G401.6 (cell line): Measurements from ENCODE around the gene DHX38.

ENCODE experiments used
- FAIRE-seq: peaks from 2 replicates; lab custom pipeline; 2012; peaks lifted over from hg19 to GRCh38; lab: Jason Lieb, UNC

DHX38 gene

GRCh38 chr16:72122916-72123315 is 29.3 kb downstream of the DHX38 start:
- no peak for FAIRE-seq

GRCh38 chr16:72123426-72123825 is 29.8 kb downstream of the DHX38 start:
- no peak for FAIRE-seq

GRCh38 chr16:72124148-72124547 is 30.5 kb downstream of the DHX38 start:
- FAIRE-seq, result no peak

- FAIRE-seq, result no peak
Measured at GRCh38 chr16:72124761-72125634, 31.4 kb downstream of the DHX38 start.

- no peak for FAIRE-seq
Measured at GRCh38 chr16:72125635-72126428, 32.2 kb downstream of the DHX38 start.

GRCh38 chr16:72126429-72126765 is 32.8 kb downstream of the DHX38 start:
- no peak for FAIRE-seq

GRCh38 chr16:72128701-72129100 is 35.1 kb downstream of the DHX38 start:
- FAIRE-seq, result no peak

GRCh38 chr16:72129976-72130656 is 36.5 kb downstream of the DHX38 start:
- FAIRE-seq, result no peak

GRCh38 chr16:72131036-72131435 is 37.4 kb downstream of the DHX38 start:
- no peak for FAIRE-seq

- no peak for FAIRE-seq
Measured at GRCh38 chr16:72132726-72133125, 39.1 kb downstream of the DHX38 start.

- no peak for FAIRE-seq
Measured at GRCh38 chr16:72134507-72134906, 40.9 kb downstream of the DHX38 start.

- no peak for FAIRE-seq
Measured at GRCh38 chr16:72137380-72138063, 43.9 kb downstream of the DHX38 start.

- no peak for FAIRE-seq
Measured at GRCh38 chr16:72138064-72138572, 44.5 kb downstream of the DHX38 start.

GRCh38 chr16:72139908-72140307 is 46.3 kb downstream of the DHX38 start:
- no peak for FAIRE-seq

GRCh38 chr16:72142476-72142875 is 48.8 kb downstream of the DHX38 start:
- FAIRE-seq, result no peak

- FAIRE-seq, result no peak
Measured at GRCh38 chr16:72149676-72150464, 56.2 kb downstream of the DHX38 start.

- FAIRE-seq, result no peak
Measured at GRCh38 chr16:72159386-72159785, 65.7 kb downstream of the DHX38 start.

- no peak for FAIRE-seq
Measured at GRCh38 chr16:72159801-72160200, 66.2 kb downstream of the DHX38 start.

- FAIRE-seq, result no peak
Measured at GRCh38 chr16:72162105-72162692, 68.6 kb downstream of the DHX38 start.
